Anterior cingulate cortex (tissue), 58 donors: ENCODE results near the gene FBXO40.

ENCODE experiments used
- DNase-seq, 58 donors: peaks; one replicate each; lab custom pipeline; 2025; lab: John Stamatoyannopoulos, UW

Gene FBXO40

DNA sequence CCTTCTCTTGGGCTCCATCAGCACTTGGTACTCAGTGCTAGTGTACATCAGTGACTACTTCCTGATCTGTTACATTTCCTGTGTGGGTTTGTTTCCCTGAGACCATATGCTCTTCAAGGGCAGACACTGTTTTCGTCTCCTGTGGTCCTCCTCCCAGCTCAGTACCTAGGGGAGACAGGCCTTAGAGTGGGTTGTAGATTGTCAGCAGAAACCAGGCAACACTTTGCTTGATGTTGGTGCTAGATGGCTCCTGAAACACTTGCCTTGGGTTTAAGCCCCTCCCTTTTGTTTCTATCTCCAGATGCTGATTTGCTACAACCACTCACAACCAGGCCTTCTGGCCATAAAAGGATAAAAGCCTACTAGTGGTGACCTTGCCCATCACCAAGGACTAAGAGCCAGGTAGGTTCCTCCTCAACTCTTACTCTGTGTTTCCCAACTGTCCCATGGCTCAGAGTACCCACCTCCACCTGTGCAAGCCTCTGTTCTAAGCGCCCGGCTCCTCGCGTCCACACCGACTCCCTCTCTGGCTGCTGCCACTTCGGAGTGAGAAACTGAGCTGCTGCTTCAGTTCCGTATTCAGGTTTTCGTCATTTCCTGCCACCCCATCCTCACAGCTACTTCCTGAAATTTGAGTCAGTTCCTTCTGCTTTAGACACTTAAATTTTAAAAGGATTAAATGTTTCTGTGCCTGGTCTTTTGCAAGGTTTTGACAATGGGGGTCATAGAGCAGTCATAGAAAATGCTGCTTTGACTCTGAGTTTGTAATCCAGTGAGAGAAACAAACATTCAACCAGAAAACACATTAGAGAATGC lies 67.4 kb downstream of the FBXO40 start, which contains the start of gene HCLS1:
Gene HCLS1, minus strand, starts transcription at position 548 of the 816 bp plus-strand sequence. CDS start 2,556 bp downstream, outside the sequence.
- DNase-seq, result peak in 20 of 58 donors; percentile 2 to 48 (median 12)

DNA sequence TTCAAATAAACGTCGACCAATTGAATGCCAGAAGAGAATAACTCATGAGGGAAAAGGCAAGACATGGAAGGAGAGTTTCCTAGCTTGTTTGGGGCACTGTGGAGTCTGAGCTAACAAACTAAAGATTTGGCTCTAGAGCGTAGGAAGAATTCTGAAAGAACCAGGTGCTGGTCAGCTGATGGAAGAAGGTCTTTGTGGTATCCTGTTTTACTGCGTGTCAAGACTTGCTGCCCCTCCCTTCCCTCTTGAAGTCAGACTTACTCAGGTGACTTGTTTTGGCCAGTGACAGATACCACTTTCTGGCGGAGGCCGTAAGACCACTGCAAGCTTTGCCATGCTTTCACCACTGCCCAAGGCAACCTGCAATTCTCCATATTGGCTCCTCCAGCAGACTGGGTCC lies 68.2 kb downstream of the FBXO40 start:
- DNase-seq, result no peak

DNA sequence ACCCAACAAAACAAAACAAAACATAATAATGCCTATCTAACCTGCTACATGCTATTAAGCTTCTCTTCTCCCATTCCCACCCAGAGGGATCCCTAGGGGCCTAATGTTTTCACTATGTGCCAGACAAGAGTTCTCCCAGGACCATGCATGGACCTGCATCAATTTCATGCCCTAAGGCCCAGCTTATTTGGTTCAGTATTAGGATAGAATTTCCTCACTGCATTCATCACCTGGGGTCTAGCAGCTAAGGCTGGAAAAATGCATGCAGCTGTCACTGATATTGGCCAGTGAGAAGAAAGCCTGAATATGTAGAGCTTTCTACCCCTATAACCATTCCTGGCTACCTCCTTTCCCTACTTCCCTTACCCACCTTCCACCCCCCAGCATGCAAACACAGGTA lies 69.6 kb downstream of the FBXO40 start:
- DNase-seq, result no peak

DNA sequence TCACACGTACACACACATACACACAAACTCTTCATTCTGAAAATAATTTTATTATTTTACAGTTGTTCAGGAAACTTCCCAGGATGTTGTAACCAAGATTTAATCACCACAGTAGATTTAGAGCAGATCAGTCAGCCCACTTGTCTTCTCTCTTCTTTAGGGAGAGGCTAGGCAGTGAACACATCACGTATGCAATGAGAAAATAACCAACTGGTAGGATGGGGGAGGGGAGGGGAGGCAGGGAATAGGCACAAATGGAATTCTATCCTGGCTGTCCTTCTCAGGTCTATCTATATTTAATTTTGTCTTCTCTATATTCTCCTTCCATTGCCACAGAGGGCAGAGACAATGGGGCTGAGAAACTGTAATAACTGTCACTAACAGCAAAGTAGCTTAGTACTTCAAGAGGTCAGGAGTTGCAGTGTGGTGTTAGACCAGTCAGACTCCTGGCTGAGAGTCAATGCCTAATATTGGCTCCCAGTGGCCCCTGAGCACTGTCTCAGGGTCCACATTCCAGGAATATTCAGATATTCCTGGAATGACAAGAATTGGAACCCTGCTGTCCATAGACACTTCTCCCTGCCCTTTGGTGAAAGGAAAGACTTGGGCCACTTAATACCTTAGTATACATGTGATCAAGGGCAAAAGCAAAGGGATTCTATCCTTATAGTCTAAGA lies 70.1 kb downstream of the FBXO40 start:
- DNase-seq, result no peak

DNA sequence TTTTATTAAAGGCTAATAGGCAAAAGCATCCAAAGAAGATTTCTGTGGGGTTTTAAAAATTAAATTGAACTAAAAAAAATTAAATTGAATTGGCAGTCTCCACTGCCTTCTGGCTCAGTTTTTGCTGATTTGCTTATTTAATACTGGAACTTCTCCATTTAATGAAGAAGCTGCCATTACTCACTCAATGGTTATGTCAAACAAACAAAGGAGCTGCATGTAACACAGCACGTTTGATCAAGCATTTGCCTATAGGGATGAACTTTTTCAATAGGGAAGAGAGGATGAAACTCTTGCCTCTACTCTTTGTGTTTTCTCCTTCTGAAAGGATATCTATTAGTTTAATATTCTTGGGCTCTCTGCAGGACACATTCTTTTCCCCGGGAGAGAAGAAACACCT lies 72.3 kb downstream of the FBXO40 start:
- DNase-seq, result no peak

DNA sequence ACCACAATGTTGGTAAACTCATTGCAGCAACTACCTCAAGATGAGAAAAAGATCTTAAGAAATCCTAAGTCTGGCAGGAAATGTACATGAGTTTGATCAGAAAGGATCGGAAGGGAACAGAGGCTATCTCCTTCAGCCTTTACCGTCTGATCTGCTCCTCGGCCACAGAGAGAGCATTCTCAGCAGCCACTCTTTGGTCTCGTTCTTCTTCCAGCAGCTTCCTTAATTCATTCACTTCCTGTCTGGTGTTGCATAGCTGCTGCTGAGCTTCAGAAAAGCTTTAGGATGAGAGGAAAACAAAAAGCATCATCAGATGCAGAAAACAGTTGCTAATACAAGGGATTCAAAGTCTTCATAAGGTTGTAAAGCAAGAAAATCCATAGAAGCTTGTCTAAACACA lies 74.2 kb downstream of the FBXO40 start:
- peak in 1 of 58 donors; percentile 9 for DNase-seq

DNA sequence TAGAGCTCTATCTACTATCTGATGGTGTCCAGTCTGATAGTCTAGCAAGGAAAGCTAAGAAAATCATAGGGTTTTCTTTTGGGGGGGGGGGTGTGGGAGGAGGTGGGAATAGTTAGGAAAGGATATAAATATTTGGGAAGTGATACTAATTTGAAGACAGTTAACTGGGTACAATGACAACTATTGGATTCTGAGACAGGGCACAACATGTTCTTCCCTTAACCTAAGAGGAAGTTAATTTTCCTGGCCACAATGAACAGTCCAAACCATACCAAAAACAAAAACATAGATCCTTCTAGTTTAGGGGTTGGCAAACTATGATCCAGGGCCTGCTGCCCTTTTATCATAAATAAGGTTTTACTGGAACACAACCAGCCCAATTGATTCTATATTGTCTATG lies 77.5 kb downstream of the FBXO40 start:
- no peak for DNase-seq

DNA sequence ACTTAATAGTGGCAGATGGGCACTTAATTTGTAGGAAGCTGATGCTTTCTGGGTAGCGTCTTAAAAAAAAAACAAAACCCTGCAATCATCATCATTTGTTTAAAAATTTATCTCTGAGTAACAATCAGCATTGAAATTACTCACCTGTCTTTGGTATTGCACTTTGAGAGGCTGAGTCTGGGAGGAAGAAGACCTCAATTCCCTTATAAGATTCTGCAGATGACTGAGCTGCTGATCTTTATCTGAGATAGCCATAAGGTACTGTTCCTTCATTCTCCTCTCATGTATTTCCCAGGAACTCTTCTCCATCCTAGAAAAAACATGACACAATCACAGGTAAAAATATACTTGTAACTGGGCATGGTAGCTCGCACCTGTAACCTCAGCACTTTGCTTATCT lies 84.0 kb downstream of the FBXO40 start:
- no peak for DNase-seq
